Measurements from ENCODE around the gene DSC2. TPM values are rescaled to one million over a fixed set of nuclear protein-coding genes. Genes with fewer than 3 reads are reported as not detected.
"Not testable (repeated sequence)": the region's sequence is repeated elsewhere in the genome, so short reads cannot be mapped to it uniquely, and the experiment has no call there.

The DSC2 gene
- total and polyA plus RNA-seq, 3 donors from 2014 or later = 1.2 to 2.7 (median 1.2) TPM

DNA sequence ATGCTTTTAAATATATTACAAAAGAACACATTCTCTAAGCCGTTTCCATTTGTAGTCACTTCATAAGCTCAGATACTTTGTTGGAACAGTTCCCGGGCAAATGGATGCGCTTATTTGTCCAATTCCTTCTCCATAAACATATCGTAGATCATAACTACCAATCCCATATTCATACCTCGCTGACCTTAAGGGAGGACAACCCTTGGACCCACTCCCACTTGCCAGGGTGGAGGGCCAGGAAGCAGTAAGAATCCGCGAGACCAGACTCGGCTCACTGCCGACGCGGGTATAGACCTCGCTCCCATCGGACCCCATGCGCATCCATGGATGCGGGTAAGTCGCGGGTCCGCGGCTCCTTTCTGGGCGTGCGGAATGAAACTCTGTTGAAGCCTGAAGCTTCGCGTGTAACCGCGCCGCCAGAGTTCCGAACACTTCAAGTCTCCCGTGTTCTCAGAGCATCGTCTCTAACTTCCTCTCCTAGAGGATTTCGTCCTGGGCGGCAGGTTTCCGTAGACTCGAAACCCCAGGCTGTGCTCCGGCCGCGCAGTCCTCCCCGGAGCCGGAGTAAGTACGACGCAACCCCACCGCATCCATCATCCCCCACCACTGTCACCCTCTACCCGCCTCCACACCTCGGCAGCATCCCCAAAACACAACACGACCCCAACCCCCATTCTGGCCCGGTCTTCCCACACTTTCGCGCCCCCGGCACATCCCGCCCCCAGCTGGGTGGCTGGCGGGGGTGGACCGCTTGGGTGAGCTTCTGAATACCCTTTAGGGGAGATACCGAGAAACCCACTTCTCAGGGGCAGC is 60.7 kb downstream of the DSC2 start:
- Histone ChIP-seq H3K27ac (no peak overlapping the region), H3K27me3 (no peaks in the 10 kb centered on the region), H3K4me3 (peak overlapping the region; percentile 12 to 36), H3K4me1 (no peaks in the 10 kb centered on the region), H3K9me3 (no peaks in the 10 kb centered on the region), H3K36me3 (ENCODE audit: low read depth, missing control alignments) (no peaks in the 10 kb centered on the region)
- 2 to 3% methylated on average over 38 to 52 of the region's 52 CpGs for WGBS, 2 donors
- intact Hi-C loops (cut with DNase I; ENCODE audit: low total_unique reads) = no loop called here
- peak; percentile 20 for DNase-seq
- TF ChIP-seq CTCF (IDR thresholded peaks at IDR 0.05) (no peak), POLR2A (IDR thresholded peaks at IDR 0.05) (no peak)

GRCh38 chr18:31040686-31041270 is 61.4 kb downstream of the DSC2 start:
- Histone ChIP-seq H3K4me1 (no peaks in the 10 kb centered on the region), H3K27me3 (no peaks in the 10 kb centered on the region), H3K9me3 (no peaks in the 10 kb centered on the region), H3K36me3 (ENCODE audit: low read depth, missing control alignments) (no peaks in the 10 kb centered on the region), H3K4me3 (peak overlapping the region in 1 of 2 donors; percentile 36), H3K27ac (no peak overlapping the region)
- intact Hi-C loops (cut with DNase I; ENCODE audit: low total_unique reads) = no loop called here
- no peak for DNase-seq
- WGBS, 2 donors = 6 to 9% methylated on average over 18 of the region's 18 CpGs
- no peak for TF ChIP-seq CTCF (IDR thresholded peaks at IDR 0.05)
- no peak for TF ChIP-seq POLR2A (IDR thresholded peaks at IDR 0.05)

DNA sequence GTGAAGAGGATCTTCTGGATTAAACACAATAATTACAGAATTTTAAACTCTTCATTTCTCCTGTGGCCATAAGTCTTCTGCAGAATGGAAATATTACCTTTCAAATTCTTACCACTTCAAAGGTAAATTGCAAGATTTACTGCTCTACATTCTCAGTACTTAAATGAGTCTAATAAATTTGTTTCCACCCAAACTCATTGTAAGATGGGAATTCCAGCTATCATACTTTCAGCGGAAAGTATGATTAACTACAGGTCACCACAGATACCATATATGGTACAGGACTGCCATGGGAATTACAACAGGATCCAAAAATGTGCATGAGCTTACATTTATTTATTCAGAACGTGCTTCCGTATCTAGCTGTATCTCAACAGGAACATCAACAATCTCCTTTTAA is 62.8 kb downstream of the DSC2 start:
- TF ChIP-seq CTCF (IDR thresholded peaks at IDR 0.05) (no peak), POLR2A (IDR thresholded peaks at IDR 0.05) (no peak)
- no peaks in the 10 kb centered on the region for H3K4me1 ChIP-seq
- no peaks in the 10 kb centered on the region for H3K36me3 ChIP-seq (ENCODE audit: low read depth, missing control alignments)
- no peak for DNase-seq
- intact Hi-C loops (cut with DNase I; ENCODE audit: low total_unique reads) = no loop called here
- no peak overlapping the region for H3K4me3 ChIP-seq
- WGBS, 2 donors = 69 to 73% methylated on average over 3 of the region's 3 CpGs
- no peaks in the 10 kb centered on the region for H3K27me3 ChIP-seq
- no peaks in the 10 kb centered on the region for H3K9me3 ChIP-seq
- H3K27ac ChIP-seq = no peak overlapping the region

DNA sequence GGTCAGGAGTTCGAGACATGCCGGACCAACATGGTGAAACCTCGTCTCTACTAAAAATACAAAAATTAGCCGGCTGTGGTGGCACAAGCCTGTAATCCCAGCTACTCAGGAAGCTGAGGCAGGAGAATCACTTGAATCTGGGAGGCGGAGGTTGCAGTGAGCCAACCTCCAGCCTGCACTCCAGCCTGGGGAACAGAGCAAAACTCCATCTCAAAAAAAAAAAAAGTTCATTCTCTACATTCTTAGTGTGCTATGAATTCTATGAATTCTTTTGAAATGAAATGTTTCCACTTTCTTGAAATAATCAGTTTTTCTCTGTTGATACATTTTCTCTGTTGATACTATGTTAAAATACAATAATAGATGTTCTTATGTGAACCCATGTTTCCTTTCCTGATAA is 64.5 kb downstream of the DSC2 start:
- 82 to 84% methylated on average over 5 of the region's 5 CpGs for WGBS, 2 donors
- H3K4me1 ChIP-seq; H3K4me3 ChIP-seq; H3K27ac ChIP-seq; H3K27me3 ChIP-seq; H3K36me3 ChIP-seq (ENCODE audit: low read depth, missing control alignments); H3K9me3 ChIP-seq; DNase-seq; intact Hi-C loops (cut with DNase I; ENCODE audit: low total_unique reads): not testable (repeated sequence)

DNA sequence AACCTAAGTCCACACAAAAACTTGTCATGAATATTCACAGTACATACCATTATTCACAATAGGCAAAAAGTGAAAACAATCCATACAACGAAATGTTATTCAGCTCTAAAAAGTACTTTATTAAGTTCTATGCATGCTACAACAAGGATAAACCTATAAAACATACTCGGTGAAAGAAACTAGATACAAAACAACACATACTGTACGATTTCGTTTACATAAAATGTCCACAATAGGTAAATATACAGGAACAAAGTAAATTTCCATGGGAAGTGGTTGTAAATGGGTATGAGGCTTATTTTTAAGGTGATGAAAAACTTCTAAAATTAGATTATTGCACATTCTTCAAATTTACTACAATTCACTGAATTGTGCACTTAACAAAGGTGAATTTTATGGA is 67.7 kb downstream of the DSC2 start:
- WGBS, 2 donors = 75 to 80% methylated on average over 4 of the region's 4 CpGs
- Histone ChIP-seq H3K4me1 (no peaks in the 10 kb centered on the region), H3K9me3 (no peaks in the 10 kb centered on the region), H3K36me3 (ENCODE audit: low read depth, missing control alignments) (no peaks in the 10 kb centered on the region), H3K27ac (no peak overlapping the region), H3K27me3 (no peaks in the 10 kb centered on the region), H3K4me3 (no peak overlapping the region)
- DNase-seq = no peak
- TF ChIP-seq CTCF (IDR thresholded peaks at IDR 0.05) (no peak), POLR2A (IDR thresholded peaks at IDR 0.05) (no peak)
- intact Hi-C loops (cut with DNase I; ENCODE audit: low total_unique reads) = no loop called here

Data from testis (tissue), 3 donors.